ENCODE data around the gene DYNC1LI1.
"Not testable (repeated sequence)": the region's sequence is repeated elsewhere in the genome, so short reads cannot be mapped to it uniquely, and the experiment has no call there.

Gene DYNC1LI1

DNA sequence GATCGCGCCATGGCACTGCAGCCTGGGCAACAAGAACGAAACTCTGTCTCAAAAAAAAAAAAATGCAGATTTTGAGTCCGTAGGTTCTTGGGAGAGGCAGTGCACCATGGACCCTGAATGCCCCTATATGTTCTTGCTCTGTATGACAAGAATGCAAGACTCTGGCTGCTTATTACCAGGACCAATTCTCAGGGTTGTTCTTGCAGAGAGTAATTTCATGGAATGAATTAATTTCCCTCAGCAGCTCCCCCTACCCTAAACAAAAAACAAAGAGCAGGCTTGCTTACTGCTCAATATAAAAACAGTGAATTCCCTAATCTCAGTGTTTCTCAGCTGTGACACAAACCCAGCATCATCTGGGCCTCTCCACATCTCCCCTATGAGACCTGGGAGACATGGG is 20.5 kb upstream of the DYNC1LI1 start:
- in situ Hi-C loops (cut with HindIII; ENCODE audit: low sequenced_read_pairs), result no loop called here
- H3K4me3 ChIP-seq (ENCODE audit: low read depth, low read length), result no peak overlapping the region
- no peak for DNase-seq (ENCODE audit: low read depth)
- TF ChIP-seq, protein P1, sequence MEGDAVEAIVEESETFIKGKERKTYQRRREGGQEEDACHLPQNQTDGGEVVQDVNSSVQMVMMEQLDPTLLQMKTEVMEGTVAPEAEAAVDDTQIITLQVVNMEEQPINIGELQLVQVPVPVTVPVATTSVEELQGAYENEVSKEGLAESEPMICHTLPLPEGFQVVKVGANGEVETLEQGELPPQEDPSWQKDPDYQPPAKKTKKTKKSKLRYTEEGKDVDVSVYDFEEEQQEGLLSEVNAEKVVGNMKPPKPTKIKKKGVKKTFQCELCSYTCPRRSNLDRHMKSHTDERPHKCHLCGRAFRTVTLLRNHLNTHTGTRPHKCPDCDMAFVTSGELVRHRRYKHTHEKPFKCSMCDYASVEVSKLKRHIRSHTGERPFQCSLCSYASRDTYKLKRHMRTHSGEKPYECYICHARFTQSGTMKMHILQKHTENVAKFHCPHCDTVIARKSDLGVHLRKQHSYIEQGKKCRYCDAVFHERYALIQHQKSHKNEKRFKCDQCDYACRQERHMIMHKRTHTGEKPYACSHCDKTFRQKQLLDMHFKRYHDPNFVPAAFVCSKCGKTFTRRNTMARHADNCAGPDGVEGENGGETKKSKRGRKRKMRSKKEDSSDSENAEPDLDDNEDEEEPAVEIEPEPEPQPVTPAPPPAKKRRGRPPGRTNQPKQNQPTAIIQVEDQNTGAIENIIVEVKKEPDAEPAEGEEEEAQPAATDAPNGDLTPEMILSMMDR (IDR thresholded peaks at IDR 0.05; ENCODE audit: low read depth, low read length, missing control alignments), result no peak

GRCh38 chr3:32586356-32586755 is 15.7 kb upstream of the DYNC1LI1 start:
- H3K4me3 ChIP-seq (ENCODE audit: low read depth, low read length), result no peak overlapping the region
- DNase-seq (ENCODE audit: low read depth), result no peak
- in situ Hi-C loops (cut with HindIII; ENCODE audit: low sequenced_read_pairs), result no loop called here
- TF ChIP-seq, protein P1 (IDR thresholded peaks at IDR 0.05; ENCODE audit: low read depth, low read length, missing control alignments), result no peak

DNA sequence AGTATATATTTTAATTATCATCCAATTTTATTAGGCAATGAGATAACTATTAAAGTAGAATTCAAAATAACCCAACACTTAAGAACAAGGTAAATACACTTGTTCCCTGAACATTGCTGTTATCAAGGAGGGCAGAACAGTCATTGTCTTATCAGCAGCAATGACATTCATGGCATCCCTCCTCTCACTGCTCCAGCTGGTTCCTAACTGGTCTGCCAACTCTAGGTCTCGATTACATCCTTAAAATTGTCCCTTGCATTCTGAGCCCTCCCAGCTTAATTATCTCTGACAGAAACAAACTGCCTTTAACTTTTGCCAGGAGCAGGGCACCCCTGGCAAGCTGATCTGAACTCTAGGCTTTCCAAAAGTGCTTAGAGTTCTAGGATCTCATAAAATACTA is 14.0 kb upstream of the DYNC1LI1 start:
- DNase-seq (ENCODE audit: low read depth), result no peak
- no peak overlapping the region for H3K4me3 ChIP-seq (ENCODE audit: low read depth, low read length)
- TF ChIP-seq, protein P1 (IDR thresholded peaks at IDR 0.05; ENCODE audit: low read depth, low read length, missing control alignments), result no peak
- in situ Hi-C loops (cut with HindIII; ENCODE audit: low sequenced_read_pairs), result no loop called here

DNA sequence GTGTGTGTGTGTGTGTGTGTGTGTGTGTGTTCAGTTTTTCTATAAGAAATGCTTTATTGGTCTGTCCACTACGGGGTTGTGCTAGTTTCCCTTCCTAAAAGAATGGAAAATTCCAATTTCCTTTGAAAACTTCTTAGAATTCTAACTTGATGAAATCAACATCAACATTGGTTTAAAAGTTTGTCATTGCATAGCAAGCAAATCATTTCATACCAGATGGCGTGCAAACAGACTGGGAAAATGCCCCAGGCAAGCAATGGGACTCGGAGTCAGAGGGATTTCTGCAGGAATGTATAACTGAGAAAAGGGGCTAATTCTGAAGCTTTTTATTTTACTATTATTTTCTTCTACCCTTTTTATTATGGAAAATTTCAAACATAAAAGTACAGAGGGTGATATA is 13.1 kb upstream of the DYNC1LI1 start:
- no peak for DNase-seq (ENCODE audit: low read depth)
- no peak overlapping the region for H3K4me3 ChIP-seq (ENCODE audit: low read depth, low read length)
- in situ Hi-C loops (cut with HindIII; ENCODE audit: low sequenced_read_pairs), result no loop called here
- TF ChIP-seq, protein P1 (IDR thresholded peaks at IDR 0.05; ENCODE audit: low read depth, low read length, missing control alignments), result no peak

DNA sequence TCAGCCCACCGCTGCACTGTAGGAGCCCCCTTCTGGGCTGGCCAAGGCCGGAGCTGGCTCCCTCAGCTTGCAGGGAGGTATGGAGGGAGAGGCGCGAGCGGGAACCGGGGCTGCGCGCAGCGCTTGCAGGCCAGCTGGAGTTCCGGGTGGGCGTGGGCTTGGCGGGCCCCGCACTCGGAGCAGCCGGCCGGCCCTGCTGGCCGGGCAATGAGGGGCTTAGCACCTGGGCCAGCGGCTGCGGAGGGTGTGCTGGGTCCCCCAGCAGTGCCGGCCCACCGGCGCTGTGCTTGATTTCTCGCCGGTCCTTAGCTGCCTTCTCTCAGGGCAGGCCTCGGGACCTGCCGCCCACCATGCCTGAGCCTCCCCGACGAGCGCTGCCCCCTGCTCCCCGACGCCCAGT is 8.0 kb upstream of the DYNC1LI1 start:
- in situ Hi-C loops (cut with HindIII; ENCODE audit: low sequenced_read_pairs), result not testable (repeated sequence)

GRCh38 chr3:32577581-32578556 is 7.2 kb upstream of the DYNC1LI1 start:
- TF ChIP-seq, protein P1 (IDR thresholded peaks at IDR 0.05; ENCODE audit: low read depth, low read length, missing control alignments), result no peak
- in situ Hi-C loops (cut with HindIII; ENCODE audit: low sequenced_read_pairs), result no loop called here
- no peak for DNase-seq (ENCODE audit: low read depth)
- H3K4me3 ChIP-seq (ENCODE audit: low read depth, low read length), result no peak overlapping the region

More for the DNA sequence above, 8.0 kb upstream of the DYNC1LI1 start:
- H3K4me3 ChIP-seq (ENCODE audit: low read depth, low read length); DNase-seq (ENCODE audit: low read depth): not testable (repeated sequence)

GRCh38 chr3:32577174-32577573 is 6.5 kb upstream of the DYNC1LI1 start:
- TF ChIP-seq, protein P1 (IDR thresholded peaks at IDR 0.05; ENCODE audit: low read depth, low read length, missing control alignments), result no peak
- in situ Hi-C loops (cut with HindIII; ENCODE audit: low sequenced_read_pairs), result no loop called here
- DNase-seq (ENCODE audit: low read depth), result no peak
- no peak overlapping the region for H3K4me3 ChIP-seq (ENCODE audit: low read depth, low read length)

Data from astrocyte of the cerebellum (primary cell).